HEK293 (cell line): ENCODE data around the gene DGKD.

Experiments used
- CTCF ChIP-seq: fragments of 450-650 bp; formaldehyde crosslinking; IDR thresholded peaks from 2 replicates; pipeline ENCODE4 v1.5.1; 2016; ENCODE audit warnings: missing biosample characterization, missing genetic modification characterization
- REST ChIP-seq: fragments of 450-650 bp; formaldehyde crosslinking; IDR thresholded peaks from 2 replicates; pipeline ENCODE4 v1.5.1; 2016; ENCODE audit warnings: missing biosample characterization, missing genetic modification characterization
- YY1 ChIP-seq: fragments of 450-650 bp; formaldehyde crosslinking; IDR thresholded peaks from 2 replicates; pipeline ENCODE4 v1.5.1; 2018; ENCODE audit warnings: missing biosample characterization, missing genetic modification characterization
- ZNF23 ChIP-seq: fragments of 450-650 bp; formaldehyde crosslinking; IDR thresholded peaks from 2 replicates; pipeline ENCODE4 v1.5.1; 2016; ENCODE audit warnings: missing biosample characterization, missing genetic modification characterization, borderline replicate concordance
- ZNF274 ChIP-seq, 2 experiments: fragments of 200-500 bp in 1 of 2; fragments of 450-650 bp in 1 of 2; sonication (Bioruptor generic) in 1 of 2; formaldehyde crosslinking in 1 of 2; IDR thresholded peaks; 2 replicates each; pipeline versions ENCODE4 v1.5.1 to v1.6.1; 2014 to 2016; ENCODE audit warnings: borderline replicate concordance in 1 of 2, inconsistent platforms in 1 of 2, low read length in 1 of 2, missing biosample characterization in 1 of 2, missing genetic modification characterization in 1 of 2
- ZNF404 ChIP-seq: fragments of 450-650 bp; formaldehyde crosslinking; IDR thresholded peaks from 2 replicates; pipeline ENCODE4 v1.5.1; 2017; ENCODE audit warnings: missing biosample characterization, missing genetic modification characterization
- ZNF514 ChIP-seq: fragments of 450-650 bp; formaldehyde crosslinking; IDR thresholded peaks from 2 replicates; pipeline ENCODE4 v1.5.1; 2016; ENCODE audit warnings: missing biosample characterization, missing genetic modification characterization
- TF ChIP-seq, protein P1 (sequence below): fragments of 450-650 bp; formaldehyde crosslinking; IDR thresholded peaks from 2 replicates; pipeline ENCODE4 v1.5.1; 2016; ENCODE audit warnings: missing biosample characterization, missing genetic modification characterization

DNA sequence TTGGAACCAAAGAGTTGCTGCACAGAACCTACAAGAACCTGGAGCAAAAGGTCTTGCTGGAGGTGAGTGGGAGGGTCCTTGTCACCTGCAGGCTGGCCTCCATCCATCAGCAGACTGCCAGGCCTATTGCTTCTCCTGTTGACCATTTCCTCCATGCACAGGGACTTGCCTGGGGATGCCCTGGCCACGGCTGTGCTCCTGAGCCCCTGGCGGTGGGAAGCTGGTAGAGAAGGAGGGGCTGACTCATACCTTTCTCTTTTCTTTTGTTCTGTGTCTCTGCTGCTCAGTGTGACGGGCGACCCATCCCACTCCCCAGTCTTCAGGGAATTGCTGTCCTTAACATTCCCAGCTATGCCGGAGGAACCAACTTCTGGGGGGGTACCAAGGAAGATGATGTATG lies 102.6 kb downstream of the DGKD start:
- TF ChIP-seq CTCF (tag by site-specific recombination) (no peak), ZNF274 (IDR thresholded peaks at IDR 0.05; ENCODE audit: low read length) (no peak), ZNF274 (tag by site-specific recombination; IDR thresholded peaks at IDR 0.05; ENCODE audit: borderline replicate concordance) (no peak), ZNF514 (no peak), ZNF404 (tag by site-specific recombination) (no peak), ZNF23 (no peak), YY1 (tag by site-specific recombination) (no peak), REST (no peak)
- TF ChIP-seq, protein P1, sequence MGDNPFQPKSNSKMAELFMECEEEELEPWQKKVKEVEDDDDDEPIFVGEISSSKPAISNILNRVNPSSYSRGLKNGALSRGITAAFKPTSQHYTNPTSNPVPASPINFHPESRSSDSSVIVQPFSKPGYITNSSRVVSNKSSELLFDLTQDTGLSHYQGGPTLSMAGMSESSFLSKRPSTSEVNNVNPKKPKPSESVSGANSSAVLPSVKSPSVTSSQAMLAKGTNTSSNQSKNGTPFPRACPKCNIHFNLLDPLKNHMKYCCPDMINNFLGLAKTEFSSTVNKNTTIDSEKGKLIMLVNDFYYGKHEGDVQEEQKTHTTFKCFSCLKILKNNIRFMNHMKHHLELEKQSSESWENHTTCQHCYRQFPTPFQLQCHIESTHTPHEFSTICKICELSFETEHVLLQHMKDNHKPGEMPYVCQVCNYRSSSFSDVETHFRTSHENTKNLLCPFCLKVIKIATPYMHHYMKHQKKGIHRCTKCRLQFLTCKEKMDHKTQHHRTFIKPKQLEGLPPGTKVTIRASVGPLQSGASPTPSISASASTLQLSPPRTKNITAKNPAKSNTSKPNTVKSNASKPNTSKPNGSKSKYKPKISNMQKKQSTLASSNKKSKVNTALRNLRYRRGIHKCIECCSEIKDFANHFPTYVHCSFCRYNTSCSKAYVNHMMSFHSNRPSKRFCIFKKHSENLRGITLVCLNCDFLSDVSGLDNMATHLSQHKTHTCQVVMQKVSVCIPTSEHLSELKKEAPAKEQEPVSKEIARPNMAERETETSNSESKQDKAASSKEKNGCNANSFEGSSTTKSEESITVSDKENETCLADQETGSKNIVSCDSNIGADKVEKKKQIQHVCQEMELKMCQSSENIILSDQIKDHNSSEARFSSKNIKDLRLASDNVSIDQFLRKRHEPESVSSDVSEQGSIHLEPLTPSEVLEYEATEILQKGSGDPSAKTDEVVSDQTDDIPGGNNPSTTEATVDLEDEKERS (tag by site-specific recombination): no peak
